Measurements from ENCODE around the gene KISS1. TPM values are rescaled to one million over a fixed set of nuclear protein-coding genes. Genes with fewer than 3 reads are reported as not detected.

The KISS1 gene
- total RNA-seq, 3 donors from 2014 or later = 1.3 TPM; not detected in 2

DNA sequence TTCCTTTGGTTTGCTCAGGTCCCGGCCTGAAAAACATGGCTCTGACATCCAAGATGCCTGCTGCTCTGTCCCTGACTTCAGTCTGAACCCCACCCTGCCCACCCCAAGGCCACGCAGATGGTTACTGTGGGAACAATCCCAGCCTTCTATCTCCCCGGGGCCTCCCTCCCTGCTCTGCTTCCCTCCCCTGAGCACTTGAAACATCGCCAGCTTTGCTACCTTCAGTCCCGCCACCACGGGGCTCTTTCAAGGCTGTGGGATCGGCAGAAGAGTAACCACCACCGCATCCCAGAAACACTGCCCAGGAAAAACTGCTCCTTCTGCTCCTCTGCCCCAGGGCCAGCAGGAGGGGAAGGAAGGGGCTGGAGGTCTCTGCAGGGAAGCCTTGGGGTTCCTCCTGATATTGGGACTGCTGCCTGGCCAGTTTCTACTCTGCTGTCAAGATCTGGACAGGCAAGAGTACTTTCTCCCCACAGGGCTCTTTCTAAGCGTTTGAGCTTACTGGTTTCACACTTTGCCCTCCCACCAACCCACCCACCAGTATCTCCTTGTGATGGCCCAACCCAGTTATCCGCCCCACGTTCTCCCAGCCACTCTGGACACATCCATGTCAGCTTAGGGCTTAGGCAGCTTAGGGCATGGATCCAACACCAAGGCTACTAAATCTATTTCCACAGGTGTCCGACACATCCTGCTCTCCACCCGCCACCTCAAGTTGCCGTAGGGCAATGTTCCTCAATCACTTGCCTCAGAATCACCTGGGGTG is 52.8 kb downstream of the KISS1 start:
- DNase-seq = no peak
- no peak for ATAC-seq
- TF ChIP-seq, protein P1, sequence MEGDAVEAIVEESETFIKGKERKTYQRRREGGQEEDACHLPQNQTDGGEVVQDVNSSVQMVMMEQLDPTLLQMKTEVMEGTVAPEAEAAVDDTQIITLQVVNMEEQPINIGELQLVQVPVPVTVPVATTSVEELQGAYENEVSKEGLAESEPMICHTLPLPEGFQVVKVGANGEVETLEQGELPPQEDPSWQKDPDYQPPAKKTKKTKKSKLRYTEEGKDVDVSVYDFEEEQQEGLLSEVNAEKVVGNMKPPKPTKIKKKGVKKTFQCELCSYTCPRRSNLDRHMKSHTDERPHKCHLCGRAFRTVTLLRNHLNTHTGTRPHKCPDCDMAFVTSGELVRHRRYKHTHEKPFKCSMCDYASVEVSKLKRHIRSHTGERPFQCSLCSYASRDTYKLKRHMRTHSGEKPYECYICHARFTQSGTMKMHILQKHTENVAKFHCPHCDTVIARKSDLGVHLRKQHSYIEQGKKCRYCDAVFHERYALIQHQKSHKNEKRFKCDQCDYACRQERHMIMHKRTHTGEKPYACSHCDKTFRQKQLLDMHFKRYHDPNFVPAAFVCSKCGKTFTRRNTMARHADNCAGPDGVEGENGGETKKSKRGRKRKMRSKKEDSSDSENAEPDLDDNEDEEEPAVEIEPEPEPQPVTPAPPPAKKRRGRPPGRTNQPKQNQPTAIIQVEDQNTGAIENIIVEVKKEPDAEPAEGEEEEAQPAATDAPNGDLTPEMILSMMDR (IDR thresholded peaks at IDR 0.05) = no peak
- H3K36me3 ChIP-seq (ENCODE audit: low read depth) = no peaks in the 10 kb centered on the region
- H3K4me1 ChIP-seq (ENCODE audit: low read depth) = no peaks in the 10 kb centered on the region
- intact Hi-C loops (cut with DNase I, micrococcal nuclease) = no loop called here
- no peak overlapping the region for H3K4me3 ChIP-seq
- no peaks in the 10 kb centered on the region for H3K9me3 ChIP-seq

DNA sequence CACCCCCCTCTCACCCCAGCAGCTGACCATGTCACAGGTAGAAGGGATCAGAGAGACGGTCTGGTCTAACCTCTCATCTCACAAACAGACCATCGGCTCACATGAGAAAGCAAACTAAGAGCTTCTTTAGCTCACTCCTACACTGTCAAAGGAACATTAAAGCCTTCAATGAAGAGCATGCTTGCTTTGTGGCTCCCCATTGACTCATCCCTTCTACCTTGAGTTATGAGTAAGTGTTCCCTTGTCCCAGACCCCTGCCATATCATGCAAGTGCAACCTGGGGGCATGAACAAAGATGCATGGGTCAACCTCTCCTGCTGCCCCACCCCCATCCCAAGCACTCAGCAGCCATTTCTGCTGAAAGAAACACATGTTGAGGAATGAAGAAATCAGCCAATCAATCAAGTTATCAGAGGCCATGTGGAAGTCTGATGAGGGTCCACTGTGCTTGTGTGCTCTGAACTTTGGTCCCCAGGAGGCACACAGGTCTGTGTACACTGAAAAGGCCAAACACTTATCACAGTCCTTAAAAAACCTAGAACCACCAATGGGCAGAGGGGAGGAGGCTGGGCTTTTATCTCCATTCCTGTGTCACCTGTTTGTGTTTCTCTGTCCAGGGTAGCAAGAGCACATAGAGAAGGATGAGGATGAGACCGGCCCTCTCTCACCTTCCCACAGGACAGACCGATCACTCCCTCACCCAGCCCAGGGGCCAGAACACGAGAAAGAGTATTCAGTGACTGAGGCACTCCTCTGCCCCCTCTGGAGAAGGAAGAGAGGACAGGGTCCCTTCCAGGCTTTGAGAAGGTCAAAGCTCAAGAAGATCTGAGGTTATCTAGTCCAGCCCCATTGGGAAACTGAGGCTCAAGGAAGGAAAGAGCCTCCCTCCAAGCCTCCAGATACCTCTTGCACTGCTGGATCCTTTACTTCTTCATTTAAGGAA is 54.0 kb downstream of the KISS1 start:
- no peaks in the 10 kb centered on the region for H3K36me3 ChIP-seq (ENCODE audit: low read depth)
- H3K4me1 ChIP-seq (ENCODE audit: low read depth) = no peaks in the 10 kb centered on the region
- H3K4me3 ChIP-seq = no peak overlapping the region
- intact Hi-C loops (cut with DNase I, micrococcal nuclease) = no loop called here
- TF ChIP-seq, protein P1 (IDR thresholded peaks at IDR 0.05) = no peak
- H3K9me3 ChIP-seq = no peaks in the 10 kb centered on the region
- no peak for ATAC-seq
- DNase-seq = no peak

DNA sequence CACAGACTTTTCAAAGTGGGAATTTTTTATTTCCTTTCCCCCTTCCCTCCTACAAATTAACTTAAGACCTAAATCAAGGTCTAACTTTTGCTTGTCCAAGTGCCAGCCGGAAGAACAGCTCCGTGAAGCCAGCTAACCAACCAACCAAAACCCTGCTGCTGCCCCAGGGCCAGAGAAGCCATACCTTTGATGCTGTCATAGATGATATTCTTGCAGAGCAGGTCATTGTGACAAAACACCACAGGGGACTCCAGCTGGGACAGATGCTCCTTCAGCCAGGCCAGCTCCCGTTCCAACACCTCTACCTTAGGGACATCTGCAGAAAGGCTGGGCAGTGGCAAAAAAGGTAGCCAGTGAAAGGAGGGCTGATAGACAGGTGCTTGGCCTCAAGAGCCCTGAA is 55.2 kb downstream of the KISS1 start:
- H3K4me1 ChIP-seq (ENCODE audit: low read depth) = no peaks in the 10 kb centered on the region
- no peak for ATAC-seq
- DNase-seq = no peak
- TF ChIP-seq, protein P1 (IDR thresholded peaks at IDR 0.05) = no peak
- intact Hi-C loops (cut with DNase I, micrococcal nuclease) = no loop called here
- no peaks in the 10 kb centered on the region for H3K36me3 ChIP-seq (ENCODE audit: low read depth)
- no peak overlapping the region for H3K4me3 ChIP-seq
- no peaks in the 10 kb centered on the region for H3K9me3 ChIP-seq

Other genes with a start within 250 kb of the KISS1 start
- gene SOX13, start 123.4 kb downstream of the KISS1 start, total RNA-seq = 10 to 100 TPM; 39.8 to 69.2 (median 40.7) TPM
- gene ETNK2, start 44.4 kb downstream of the KISS1 start, total RNA-seq = 1 to 10 TPM in 2 of 3 donors, under 1 TPM in 1; 0.20 to 6.8 (median 2.1) TPM
- gene REN, start 30.2 kb downstream of the KISS1 start, total RNA-seq = under 1 TPM in 2 of 3 donors, not detected in 1; 0.26 to 0.87 TPM
- gene GOLT1A, start 17.5 kb upstream of the KISS1 start, total RNA-seq = 10 to 100 TPM in 1 of 3 donors, 1 to 10 TPM in 2; 2.5 to 11.4 (median 3.9) TPM
- 100 to 1,000 TPM in 2 of 3 donors, 10 to 100 TPM in 1; 82.4 to 154 (median 115) TPM for gene PLEKHA6, start 163.4 kb upstream of the KISS1 start, total RNA-seq
- gene PPP1R15B, start 215.3 kb upstream of the KISS1 start, total RNA-seq = 10 to 100 TPM; 56.7 to 60.2 (median 60.1) TPM